HS-27A (cell line): Measurements from ENCODE around the gene GOLGA3.
"Not testable (repeated sequence)": the region's sequence is repeated elsewhere in the genome, so short reads cannot be mapped to it uniquely, and the experiment has no call there.

Experiments
- DNase-seq: peaks from one replicate; pipeline ENCODE4 v3.0.0-alpha.2; 2012; ENCODE audit warnings: low read depth, missing footprints

Gene GOLGA3

GRCh38 chr12:132828706-132829534 lies at the start of gene GOLGA3:
GOLGA3 (minus strand) TSS chr12:132828869; CDS start chr12:132822128, 6,741 bp downstream.
- DNase-seq = peak; percentile 66

- not testable (repeated sequence) for DNase-seq
These were observed 46.0 kb upstream of the GOLGA3 start for GRCh38 chr12:132874620-132875019.

GRCh38 chr12:132874175-132874574 lies 45.5 kb upstream of the GOLGA3 start:
- DNase-seq = no peak

- DNase-seq = no peak
These were observed 45.1 kb upstream of the GOLGA3 start for GRCh38 chr12:132873724-132874123.

GRCh38 chr12:132872975-132873421 lies 44.3 kb upstream of the GOLGA3 start:
- DNase-seq = no peak

- DNase-seq = no peak
These were observed 43.6 kb upstream of the GOLGA3 start for GRCh38 chr12:132872073-132872855.

- DNase-seq = no peak
These were observed 40.9 kb upstream of the GOLGA3 start for GRCh38 chr12:132869551-132869950.

GRCh38 chr12:132866251-132866828 lies 37.7 kb upstream of the GOLGA3 start:
- DNase-seq = no peak

GRCh38 chr12:132861558-132861957 lies 32.9 kb upstream of the GOLGA3 start:
- DNase-seq = no peak

GRCh38 chr12:132858718-132859266 lies 30.1 kb upstream of the GOLGA3 start:
- no peak for DNase-seq

GRCh38 chr12:132857019-132857418 lies 28.4 kb upstream of the GOLGA3 start:
- DNase-seq = not testable (repeated sequence)

- DNase-seq = no peak
These were observed 27.9 kb upstream of the GOLGA3 start for GRCh38 chr12:132856581-132856980.

- not testable (repeated sequence) for DNase-seq
These were observed 26.5 kb upstream of the GOLGA3 start for GRCh38 chr12:132855211-132855610.

GRCh38 chr12:132853285-132854092 lies 24.8 kb upstream of the GOLGA3 start:
- no peak for DNase-seq

- no peak for DNase-seq
These were observed 23.8 kb upstream of the GOLGA3 start for GRCh38 chr12:132852496-132852895.

- DNase-seq = no peak
These were observed 22.8 kb upstream of the GOLGA3 start for GRCh38 chr12:132851465-132851864.

- DNase-seq = no peak
These were observed 21.6 kb upstream of the GOLGA3 start for GRCh38 chr12:132850291-132850690.

- DNase-seq = no peak
These were observed 19.9 kb upstream of the GOLGA3 start for GRCh38 chr12:132848521-132848920.

- no peak for DNase-seq
These were observed 19.0 kb upstream of the GOLGA3 start for GRCh38 chr12:132847363-132848356.

- not testable (repeated sequence) for DNase-seq
These were observed 16.0 kb upstream of the GOLGA3 start for GRCh38 chr12:132844681-132845080.
